H9 (cell line): Measurements from ENCODE around the gene TRIM60. TPM values are rescaled to one million over a fixed set of nuclear protein-coding genes. Genes with fewer than 3 reads are reported as not detected.

Experiments used
- DNase-seq: peaks from one replicate; pipeline ENCODE4 v3.0.0-alpha.2; 2017
- H2AFZ ChIP-seq: one replicate; pipeline ENCODE4 v1.6.1; 2013; ENCODE audit warnings: mild to moderate bottlenecking, low read length, control low read depth, moderate library complexity
- H2AK5ac ChIP-seq: 2 replicates; pipeline ENCODE4 v1.6.1; 2013; ENCODE audit warnings: low read length, control low read depth, mixed read lengths; ENCODE audit not compliant: insufficient read length
- H2BK120ac ChIP-seq: one replicate; pipeline ENCODE4 v1.6.1; 2013; ENCODE audit warnings: low read depth, mild to moderate bottlenecking, low read length, control low read depth, inconsistent platforms; ENCODE audit not compliant: poor library complexity, severe bottlenecking
- H2BK12ac ChIP-seq: 2 replicates; pipeline ENCODE4 v1.6.1; 2013; ENCODE audit warnings: low read length, control low read depth, mixed read lengths, low read depth; ENCODE audit not compliant: insufficient read length
- H2BK15ac ChIP-seq: 2 replicates; pipeline ENCODE4 v1.6.1; 2013; ENCODE audit warnings: low read depth, low read length, control low read depth
- H2BK20ac ChIP-seq: one replicate; pipeline ENCODE4 v1.6.1; 2013; ENCODE audit warnings: low read depth, mild to moderate bottlenecking, low read length, control low read depth, inconsistent platforms; ENCODE audit not compliant: poor library complexity, severe bottlenecking
- H2BK5ac ChIP-seq: 2 replicates; pipeline ENCODE4 v1.6.1; 2013; ENCODE audit warnings: low read length, control low read depth, mixed read lengths; ENCODE audit not compliant: insufficient read length
- H3K14ac ChIP-seq: 2 replicates; pipeline ENCODE4 v1.6.1; 2013; ENCODE audit warnings: low read length, control low read depth; ENCODE audit not compliant: insufficient read depth
- H3K18ac ChIP-seq: 2 replicates; pipeline ENCODE4 v1.6.1; 2013; ENCODE audit warnings: low read depth, mild to moderate bottlenecking, mixed read lengths, low read length, control low read depth; ENCODE audit not compliant: insufficient read length
- H3K23ac ChIP-seq: 2 replicates; pipeline ENCODE4 v1.6.1; 2013; ENCODE audit warnings: low read length, control low read depth, mixed read lengths, low read depth; ENCODE audit not compliant: insufficient read length
- H3K23me2 ChIP-seq: 2 replicates; pipeline ENCODE4 v1.6.1; 2013; ENCODE audit warnings: low read depth, mild to moderate bottlenecking, mixed read lengths, low read length, control low read depth; ENCODE audit not compliant: insufficient read length, poor library complexity, severe bottlenecking
- H3K27ac ChIP-seq: 2 replicates; pipeline ENCODE4 v1.5.1; 2013; ENCODE audit warnings: low read length, control low read depth, mixed read lengths, low read depth; ENCODE audit not compliant: insufficient read length
- H3K27me3 ChIP-seq: 2 replicates; pipeline ENCODE4 v1.6.1; 2013; ENCODE audit warnings: low read length, control low read depth, inconsistent platforms; ENCODE audit not compliant: insufficient read depth
- H3K4ac ChIP-seq: 2 replicates; pipeline ENCODE4 v1.6.1; 2013; ENCODE audit warnings: low read depth, mild to moderate bottlenecking, control low read depth, inconsistent platforms, low read length, moderate library complexity
- H3K4me1 ChIP-seq: 2 replicates; pipeline ENCODE4 v1.6.1; 2013; ENCODE audit warnings: low read length, control low read depth, inconsistent platforms; ENCODE audit not compliant: insufficient read depth
- H3K4me2 ChIP-seq: 2 replicates; pipeline ENCODE4 v1.6.1; 2013; ENCODE audit warnings: low read length, control low read depth, mixed read lengths; ENCODE audit not compliant: insufficient read length, insufficient read depth
- H3K56ac ChIP-seq: 2 replicates; pipeline ENCODE4 v1.6.1; 2013; ENCODE audit warnings: low read depth, mild to moderate bottlenecking, mixed read lengths, low read length, control low read depth; ENCODE audit not compliant: insufficient read length
- H3K79me1 ChIP-seq: 2 replicates; pipeline ENCODE4 v1.6.1; 2013; ENCODE audit warnings: low read depth, mild to moderate bottlenecking, moderate library complexity, low read length, control low read depth, inconsistent platforms; ENCODE audit not compliant: insufficient read depth, poor library complexity, severe bottlenecking
- H3K79me2 ChIP-seq: 2 replicates; pipeline ENCODE4 v1.6.1; 2013; ENCODE audit warnings: low read length, control low read depth, inconsistent platforms; ENCODE audit not compliant: insufficient read depth
- H3K9ac ChIP-seq: 2 replicates; pipeline ENCODE4 v1.6.1; 2013; ENCODE audit warnings: low read length, control low read depth, mixed read lengths; ENCODE audit not compliant: insufficient read length; ENCODE audit errors: extremely low read depth
- H3K9me3 ChIP-seq: one replicate; pipeline ENCODE4 v1.6.1; 2013; ENCODE audit warnings: low read depth, low read length, inconsistent platforms; ENCODE audit not compliant: control insufficient read depth
- H3T11ph ChIP-seq: one replicate; pipeline ENCODE4 v1.6.1; 2013; ENCODE audit warnings: mild to moderate bottlenecking, low read length, control low read depth, inconsistent platforms
- H4K20me1 ChIP-seq: one replicate; pipeline ENCODE4 v1.6.1; 2013; ENCODE audit not compliant: control insufficient read depth, insufficient read length, insufficient read depth
- H4K5ac ChIP-seq: 2 replicates; pipeline ENCODE4 v1.6.1; 2013; ENCODE audit warnings: low read depth, mild to moderate bottlenecking, mixed read lengths, low read length, control low read depth; ENCODE audit not compliant: insufficient read length
- H4K8ac ChIP-seq: replicated peaks from 2 replicates; pipeline ENCODE4 v1.6.1; 2013; ENCODE audit warnings: low read length, control low read depth, mixed read lengths, low read depth; ENCODE audit not compliant: insufficient read length
- H4K91ac ChIP-seq: 2 replicates; pipeline ENCODE4 v1.6.1; 2013; ENCODE audit warnings: low read depth, mild to moderate bottlenecking, moderate library complexity, mixed read lengths, low read length, control low read depth; ENCODE audit not compliant: insufficient read length
- H3K27ac Mint-ChIP-seq, 3 experiments: 2 replicates in 2 of 3; 3 replicates in 1 of 3; pipeline ENCODE4 v1.8.0; 2020 to 2021; ENCODE audit warnings: mixed read lengths in 3 of 3, mild to moderate bottlenecking in 1 of 3, moderate library complexity in 1 of 3
- H3K27me3 Mint-ChIP-seq: 2 replicates; pipeline ENCODE4 v1.8.0; 2021; ENCODE audit warnings: low read depth, mild to moderate bottlenecking, moderate library complexity, mixed read lengths
- H3K36me3 Mint-ChIP-seq, 3 experiments: 2 replicates in 2 of 3; 3 replicates in 1 of 3; pipeline ENCODE4 v1.8.0; 2020 to 2021; ENCODE audit warnings: low read depth in 3 of 3, mixed read lengths in 3 of 3; ENCODE audit not compliant: insufficient read depth in 1 of 3
- H3K4me1 Mint-ChIP-seq, 2 experiments: 2 replicates each; pipeline ENCODE4 v1.8.0; 2020; ENCODE audit warnings: mixed read lengths in 2 of 2
- H3K4me3 Mint-ChIP-seq, 2 experiments: 2 replicates in 1 of 2; 3 replicates in 1 of 2; pipeline ENCODE4 v1.8.0; 2020 to 2021; ENCODE audit warnings: mild to moderate bottlenecking in 2 of 2, mixed read lengths in 2 of 2, moderate library complexity in 1 of 2
- H3K9me3 Mint-ChIP-seq, 2 experiments: 2 replicates in 1 of 2; 3 replicates in 1 of 2; pipeline ENCODE4 v1.8.0; 2020; ENCODE audit warnings: mild to moderate bottlenecking in 2 of 2, mixed read lengths in 2 of 2, moderate library complexity in 1 of 2
- WGBS: extraction: QIAGEN DNeasy Blood & Tissue Kit; methylation state at CpG from one replicate; pipeline ENCODE4 v1.1.7; 2013; ENCODE audit warnings: missing lambda C conversion rate, low lambda C conversion rate, mixed read lengths; ENCODE audit not compliant: insufficient read length; ENCODE audit errors: extremely low coverage; 5-methylcytosine and 5-hydroxymethylcytosine counted together
- total RNA-seq: library from RNA; stranded (reverse); gene quantifications from 2 replicates; pipeline ENCODE4 v1.2.1, GENCODE V29; 2021
- TF ChIP-seq, protein P1 (sequence below): fragments of 200-600 bp; sonication (generic); conservative IDR thresholded peaks from 3 replicates; pipeline ENCODE4 v1.8.0; 2021; ENCODE audit warnings: antibody characterized with exemption, mild to moderate bottlenecking

The TRIM60 gene
- total RNA-seq, 1 experiment from 2014 or later, result not detected

DNA sequence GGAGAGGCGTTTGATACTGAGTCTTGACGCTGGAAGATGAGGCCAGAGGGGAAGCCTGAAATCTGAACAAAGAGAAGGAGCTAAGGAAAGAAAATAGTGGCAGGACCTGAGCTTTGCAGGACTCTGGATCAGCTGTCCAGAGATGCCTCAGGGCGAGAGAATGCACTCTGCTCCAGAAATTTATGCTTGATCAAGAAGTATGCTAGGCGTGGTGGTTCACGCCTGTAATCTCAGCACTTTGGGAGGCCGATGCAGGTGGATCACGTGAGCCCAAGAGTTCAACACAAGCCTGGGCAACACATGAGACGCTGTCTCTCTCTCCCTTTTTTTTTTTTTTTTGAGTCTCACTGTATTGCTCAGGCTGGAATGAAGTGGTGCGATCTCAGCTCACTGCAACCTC, 23.8 kb downstream of the TRIM60 start:
- H3K4me2 ChIP-seq, result no peak overlapping the region
- Mint-ChIP-seq H3K36me3 (no peaks in the 10 kb centered on the region), H3K4me1 (peaks cover 7 to 13% of the 10 kb centered on the region in 2 experiments), H3K4me3 (no peak overlapping the region), H3K27me3 (no peaks in the 10 kb centered on the region), H3K27ac (no peak overlapping the region), H3K9me3 (no peaks in the 10 kb centered on the region)
- TF ChIP-seq, protein P1, sequence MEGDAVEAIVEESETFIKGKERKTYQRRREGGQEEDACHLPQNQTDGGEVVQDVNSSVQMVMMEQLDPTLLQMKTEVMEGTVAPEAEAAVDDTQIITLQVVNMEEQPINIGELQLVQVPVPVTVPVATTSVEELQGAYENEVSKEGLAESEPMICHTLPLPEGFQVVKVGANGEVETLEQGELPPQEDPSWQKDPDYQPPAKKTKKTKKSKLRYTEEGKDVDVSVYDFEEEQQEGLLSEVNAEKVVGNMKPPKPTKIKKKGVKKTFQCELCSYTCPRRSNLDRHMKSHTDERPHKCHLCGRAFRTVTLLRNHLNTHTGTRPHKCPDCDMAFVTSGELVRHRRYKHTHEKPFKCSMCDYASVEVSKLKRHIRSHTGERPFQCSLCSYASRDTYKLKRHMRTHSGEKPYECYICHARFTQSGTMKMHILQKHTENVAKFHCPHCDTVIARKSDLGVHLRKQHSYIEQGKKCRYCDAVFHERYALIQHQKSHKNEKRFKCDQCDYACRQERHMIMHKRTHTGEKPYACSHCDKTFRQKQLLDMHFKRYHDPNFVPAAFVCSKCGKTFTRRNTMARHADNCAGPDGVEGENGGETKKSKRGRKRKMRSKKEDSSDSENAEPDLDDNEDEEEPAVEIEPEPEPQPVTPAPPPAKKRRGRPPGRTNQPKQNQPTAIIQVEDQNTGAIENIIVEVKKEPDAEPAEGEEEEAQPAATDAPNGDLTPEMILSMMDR, result no peak
- H2BK20ac ChIP-seq, result no peak overlapping the region
- H3K56ac ChIP-seq, result no peak overlapping the region
- no peak overlapping the region for H3K27ac ChIP-seq
- no peak overlapping the region for H4K91ac ChIP-seq
- no peaks in the 10 kb centered on the region for H4K20me1 ChIP-seq
- no peak overlapping the region for H2AFZ ChIP-seq
- DNase-seq, result no peak
- H3K4me1 ChIP-seq, result no peaks in the 10 kb centered on the region
- H2AK5ac ChIP-seq, result no peak overlapping the region
- no peak overlapping the region for H3T11ph ChIP-seq
- H3K4ac ChIP-seq, result no peak overlapping the region
- H3K14ac ChIP-seq, result no peak overlapping the region
- H3K79me2 ChIP-seq, result no peaks in the 10 kb centered on the region
- H3K9ac ChIP-seq, result no peak overlapping the region
- H3K18ac ChIP-seq, result no peak overlapping the region
- H4K8ac ChIP-seq, result no peak overlapping the region
- WGBS, result no CpG with 5 or more reads among the region's 9 CpGs
- no peaks in the 10 kb centered on the region for H3K79me1 ChIP-seq
- H4K5ac ChIP-seq, result no peak overlapping the region
- H2BK5ac ChIP-seq, result no peak overlapping the region
- H2BK15ac ChIP-seq, result no peak overlapping the region
- H2BK120ac ChIP-seq, result no peak overlapping the region
- H3K9me3 ChIP-seq, result no peaks in the 10 kb centered on the region
- H3K23ac ChIP-seq, result no peak overlapping the region
- H3K23me2 ChIP-seq, result no peaks in the 10 kb centered on the region
- no peak overlapping the region for H2BK12ac ChIP-seq
- H3K27me3 ChIP-seq, result no peaks in the 10 kb centered on the region
